Measurements from ENCODE around the gene GMPR2.

GRCh38 chr14:24189460-24189859 lies 43.3 kb upstream of the GMPR2 start:
- TF ChIP-seq CTCF (IDR thresholded peaks at IDR 0.05; ENCODE audit: borderline replicate concordance, extremely low read depth, low read length, poor library complexity, severe bottlenecking) (no peak), EZH2 (IDR thresholded peaks at IDR 0.05; ENCODE audit: borderline replicate concordance, low read depth, low read length, severe bottlenecking) (no peak)
